Measurements from ENCODE around the gene CCL16.
A peak's percentile ranks its signal among the peaks of the same experiment; 100 is the strongest.

The CCL16 gene

GRCh38 chr17:36014946-36015345 lies 33.6 kb upstream of the CCL16 start:
- TF ChIP-seq CTCF (IDR thresholded peaks at IDR 0.05; ENCODE audit: insufficient read depth, missing control alignments): no peak
- DNase-seq (ENCODE audit: insufficient read length, low spot score) (no peak), FAIRE-seq (no peak)

- FAIRE-seq (no peak), DNase-seq (ENCODE audit: insufficient read length, low spot score) (no peak)
- no peak for TF ChIP-seq CTCF (IDR thresholded peaks at IDR 0.05; ENCODE audit: insufficient read depth, missing control alignments)
Observed at GRCh38 chr17:36011201-36011600, 29.9 kb upstream of the CCL16 start.

- DNase-seq (ENCODE audit: insufficient read length, low spot score): no peak
- peak; percentile 17 for TF ChIP-seq CTCF (IDR thresholded peaks at IDR 0.05; ENCODE audit: insufficient read depth, missing control alignments)
- FAIRE-seq: no peak
Observed at GRCh38 chr17:36008998-36009665, 27.8 kb upstream of the CCL16 start.

GRCh38 chr17:36004594-36005108 lies 23.4 kb upstream of the CCL16 start:
- DNase-seq (ENCODE audit: insufficient read length, low spot score) (no peak), FAIRE-seq (no peak)
- TF ChIP-seq CTCF (IDR thresholded peaks at IDR 0.05; ENCODE audit: insufficient read depth, missing control alignments): no peak

GRCh38 chr17:36002631-36003030 lies 21.3 kb upstream of the CCL16 start:
- DNase-seq (ENCODE audit: insufficient read length, low spot score) (no peak), FAIRE-seq (no peak)
- no peak for TF ChIP-seq CTCF (IDR thresholded peaks at IDR 0.05; ENCODE audit: insufficient read depth, missing control alignments)

- DNase-seq (ENCODE audit: insufficient read length, low spot score): no peak
- no peak for FAIRE-seq
- TF ChIP-seq CTCF (IDR thresholded peaks at IDR 0.05; ENCODE audit: insufficient read depth, missing control alignments): no peak
Observed at GRCh38 chr17:36001862-36002603, 20.7 kb upstream of the CCL16 start.
